PFSK-1 (cell line): Measurements from ENCODE around the gene VPS35L.

ENCODE experiments used
- POLR2AphosphoS5 ChIP-seq: IDR thresholded peaks from 2 replicates; pipeline ENCODE4 v1.6.1; 2012; ENCODE audit warnings: low read depth, mild to moderate bottlenecking, control low read depth, low read length, moderate library complexity
- SIN3A ChIP-seq: IDR thresholded peaks from 2 replicates; pipeline ENCODE4 v1.6.1; 2012; ENCODE audit warnings: mild to moderate bottlenecking, low read length, moderate library complexity, borderline replicate concordance; ENCODE audit not compliant: insufficient read depth

GRCh38 chr16:19704321-19705145 is 149.0 kb downstream of the VPS35L start:
- TF ChIP-seq POLR2AphosphoS5 (no peak), SIN3A (no peak)
